HL-60/S4 (cell line): ENCODE results near the gene KRT15.

ENCODE experiments used
- in situ Hi-C: fragments of 300-500 bp; cut with MboI; formaldehyde crosslinking; loops from 2 replicates; pipeline ENCODE4 v1.14.3; 2022; ENCODE audit warnings: low sequenced_read_pairs

The KRT15 gene

DNA sequence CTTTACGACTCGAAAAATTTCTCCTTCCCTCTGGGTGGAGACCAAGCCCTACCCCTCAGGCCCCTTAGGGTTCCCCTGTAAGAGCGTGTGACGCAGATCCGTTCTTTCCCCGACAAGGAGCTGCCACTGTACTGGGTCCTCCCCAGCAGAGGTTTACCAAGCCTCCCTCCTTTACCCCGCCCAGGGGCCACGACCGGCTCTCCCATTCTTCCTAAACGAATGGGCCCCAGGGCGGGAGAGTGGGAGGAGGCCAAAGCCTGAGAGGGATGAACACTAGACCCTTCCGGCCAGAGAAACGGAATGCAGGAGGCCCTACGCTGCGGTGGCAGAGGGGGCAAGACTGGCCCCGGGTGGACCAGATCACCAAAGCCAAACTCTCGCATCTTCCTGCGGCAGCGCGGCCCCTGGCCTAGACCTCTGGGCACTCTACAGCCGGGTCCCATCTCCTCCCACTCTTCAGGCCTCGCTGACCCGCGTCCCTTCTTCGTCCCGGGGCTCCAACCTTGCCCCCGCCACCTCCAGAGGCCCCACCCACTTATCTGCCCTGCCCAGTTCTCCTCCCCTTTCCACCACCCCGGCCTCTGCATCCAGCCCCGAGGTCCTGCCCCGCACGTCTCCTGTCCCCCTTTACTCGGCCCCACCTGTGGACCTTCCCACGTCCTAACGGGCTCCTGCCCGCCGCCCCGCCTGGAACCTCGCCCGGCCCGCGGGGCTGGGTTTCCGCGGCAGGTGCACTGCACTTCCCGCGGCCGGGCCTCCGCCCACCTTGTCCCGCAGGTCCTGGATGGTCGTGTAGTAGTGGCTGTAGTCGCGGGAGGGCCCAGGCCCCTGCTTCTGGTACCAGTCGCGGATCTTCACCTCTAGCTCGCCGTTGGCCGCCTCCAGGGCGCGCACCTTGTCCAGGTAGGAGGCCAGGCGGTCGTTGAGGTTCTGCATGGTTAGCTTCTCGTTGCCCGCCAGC, 8.7 kb upstream of the KRT15 start:
- in situ Hi-C loops = no loop called here

DNA sequence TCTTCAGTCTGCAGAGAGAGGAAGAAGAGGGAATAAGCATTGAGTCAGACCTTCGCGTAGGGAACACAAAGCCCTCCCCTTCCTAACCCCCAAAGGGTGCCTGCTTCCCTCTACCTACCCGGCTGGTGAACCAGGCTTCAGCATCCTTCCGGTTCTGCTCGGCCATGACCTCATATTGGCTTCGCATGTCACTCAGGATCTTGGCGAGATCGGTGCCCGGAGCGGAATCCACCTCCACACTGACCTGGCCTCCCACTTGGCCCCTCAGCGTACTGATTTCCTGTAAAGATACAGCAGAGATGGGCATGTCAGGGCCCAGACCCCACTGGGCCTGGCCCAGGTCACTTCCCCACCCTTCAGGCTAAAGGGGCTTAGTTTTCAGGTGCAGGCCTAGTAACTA, 5.6 kb upstream of the KRT15 start:
- in situ Hi-C loops = no loop called here

DNA sequence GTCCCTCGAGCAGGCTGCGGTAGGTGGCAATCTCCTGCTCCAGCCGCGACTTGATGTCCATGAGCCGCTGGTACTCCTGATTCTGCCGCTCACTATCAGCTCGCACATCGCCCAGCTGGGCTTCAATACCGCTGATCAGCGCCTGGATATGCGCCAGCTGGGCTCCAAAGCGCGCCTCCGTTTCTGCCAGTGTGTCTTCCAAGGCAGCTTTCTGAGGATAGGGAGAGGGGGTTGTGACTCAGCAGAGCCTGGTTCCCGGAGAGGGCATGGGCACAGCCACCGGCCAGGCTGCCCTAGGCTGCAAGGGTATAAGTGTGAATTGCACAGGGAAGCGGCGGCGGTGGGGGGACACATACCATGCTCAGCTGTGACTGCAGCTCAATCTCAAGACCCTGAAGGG, 5.1 kb upstream of the KRT15 start:
- in situ Hi-C loops = no loop called here

DNA sequence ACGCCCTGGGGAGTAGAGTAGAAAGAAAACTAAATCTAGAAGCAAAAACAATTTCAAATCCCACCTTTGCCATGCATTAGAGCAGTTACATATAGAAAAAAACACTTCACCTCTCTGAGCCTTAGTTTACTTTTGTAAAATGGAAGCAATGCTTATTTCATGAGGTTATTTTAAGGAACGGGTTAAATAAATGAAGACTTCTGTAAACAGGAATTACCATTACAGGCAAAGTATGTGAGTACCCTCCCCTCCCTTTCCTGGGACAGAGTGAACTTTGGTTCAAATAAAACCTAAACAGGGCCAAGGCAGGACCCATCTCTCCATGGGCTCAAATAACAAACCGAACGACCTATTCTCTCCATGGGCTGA, 4.5 kb upstream of the KRT15 start:
- in situ Hi-C loops = no loop called here

DNA sequence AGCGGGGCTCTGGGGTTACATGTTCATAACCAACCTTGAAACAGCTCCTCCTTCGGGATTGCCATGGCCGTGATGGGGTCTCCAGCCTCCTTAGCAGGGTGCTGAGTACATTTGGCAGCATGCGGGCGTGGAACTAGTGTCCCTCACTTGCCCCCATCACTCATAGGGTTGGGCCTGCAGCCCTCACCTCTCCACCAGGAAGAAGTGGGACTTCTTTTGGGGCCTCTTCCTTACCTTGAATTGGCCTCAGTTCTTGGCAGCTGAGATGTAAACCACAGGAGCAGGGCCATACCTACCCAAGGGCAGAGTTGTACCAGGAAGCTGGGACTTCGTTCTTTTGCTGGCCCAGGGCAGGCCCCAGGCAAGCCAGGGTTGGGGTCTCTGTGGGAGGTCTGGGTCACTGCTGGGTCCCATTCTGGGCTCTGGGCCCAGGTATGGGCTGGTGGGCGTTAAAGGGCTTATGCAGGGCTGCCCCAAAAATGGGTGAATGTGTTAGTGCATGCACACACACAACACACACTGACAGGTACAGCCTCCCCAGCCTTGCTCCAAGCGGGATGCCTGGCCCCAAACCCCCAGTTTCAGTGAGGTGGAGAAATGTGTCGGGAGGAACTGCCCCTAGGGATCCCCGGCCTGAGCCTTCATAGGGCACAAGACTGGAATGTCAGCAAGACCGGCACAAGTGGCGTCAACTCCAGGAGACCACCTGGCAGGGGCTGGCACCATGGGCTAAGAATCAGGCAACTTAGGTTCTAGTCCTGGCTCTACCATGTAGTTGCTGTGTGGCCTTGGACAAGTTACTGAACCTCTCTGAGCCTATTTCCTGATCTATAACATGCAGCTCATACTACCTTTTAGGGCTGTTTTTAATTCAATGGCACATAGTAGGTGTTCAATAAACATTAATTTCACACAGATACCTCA, 3.9 kb upstream of the KRT15 start:
- in situ Hi-C loops = no loop called here

DNA sequence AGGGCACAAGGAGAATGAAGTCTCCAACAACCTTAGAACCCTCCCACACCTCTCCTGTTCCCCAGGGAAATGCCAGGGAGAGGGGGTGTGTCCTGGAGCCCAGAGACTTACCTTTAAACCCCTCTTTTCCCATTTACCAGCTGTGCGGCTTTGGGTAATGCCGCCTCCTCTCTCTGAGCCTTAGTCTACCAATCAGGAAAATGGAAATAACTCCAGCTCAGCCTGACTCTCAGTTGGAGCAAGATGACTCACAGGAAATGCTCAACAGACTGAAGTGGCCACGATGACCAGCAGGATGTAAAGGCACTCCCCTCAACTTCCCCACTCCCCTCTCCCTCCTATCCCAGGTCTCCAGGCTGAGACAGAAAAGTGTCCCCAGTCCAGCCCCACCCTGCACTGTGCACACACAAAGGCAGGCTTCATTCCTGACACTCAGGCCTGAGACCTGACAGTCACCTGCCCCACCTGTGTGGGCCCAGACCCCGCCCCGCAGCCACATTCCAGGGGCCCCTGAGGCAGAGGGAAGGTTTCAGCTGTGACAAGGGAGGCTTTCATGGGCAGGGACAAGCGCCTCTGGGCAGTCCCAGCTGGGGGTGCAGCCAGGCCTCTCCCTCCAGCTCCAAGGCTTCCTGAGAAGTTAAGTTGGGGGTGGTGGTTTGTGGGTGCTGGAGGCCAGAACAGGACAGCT, 3.0 kb upstream of the KRT15 start:
- in situ Hi-C loops = no loop called here

DNA sequence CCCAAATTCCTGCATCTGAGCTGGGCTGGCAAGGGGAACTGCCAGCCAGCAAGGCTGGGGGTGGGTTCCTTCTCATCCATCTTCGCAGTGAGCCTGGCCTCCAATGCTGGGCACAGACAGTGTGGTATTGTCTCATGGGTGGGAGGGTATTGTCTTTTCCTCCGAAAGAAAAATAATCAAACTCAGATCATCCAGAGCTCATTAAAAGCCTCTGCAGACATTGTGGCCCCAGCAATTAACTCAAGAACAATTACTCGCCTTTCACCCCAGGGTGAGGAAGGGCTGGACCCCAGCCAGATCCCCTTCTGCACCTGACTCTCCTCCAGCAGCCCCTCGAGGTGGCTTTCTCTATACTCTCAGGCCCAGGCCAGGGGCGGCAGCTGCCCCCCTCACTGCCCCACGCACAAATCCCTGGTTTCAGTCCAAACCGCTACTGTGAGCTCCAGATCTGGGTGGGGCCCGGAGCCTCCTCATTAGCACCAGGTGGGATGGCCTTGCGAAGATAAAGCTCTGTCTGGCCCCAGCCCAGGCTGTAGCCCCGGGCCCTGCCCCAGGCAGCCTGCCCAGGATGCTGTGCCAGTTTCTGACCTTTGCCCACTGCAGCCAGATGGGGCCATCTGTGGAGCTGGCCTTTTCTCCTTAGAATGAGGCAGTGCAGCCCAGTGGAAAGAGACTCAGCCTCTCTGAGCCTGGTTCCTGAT, 2.3 kb upstream of the KRT15 start:
- in situ Hi-C loops = no loop called here

DNA sequence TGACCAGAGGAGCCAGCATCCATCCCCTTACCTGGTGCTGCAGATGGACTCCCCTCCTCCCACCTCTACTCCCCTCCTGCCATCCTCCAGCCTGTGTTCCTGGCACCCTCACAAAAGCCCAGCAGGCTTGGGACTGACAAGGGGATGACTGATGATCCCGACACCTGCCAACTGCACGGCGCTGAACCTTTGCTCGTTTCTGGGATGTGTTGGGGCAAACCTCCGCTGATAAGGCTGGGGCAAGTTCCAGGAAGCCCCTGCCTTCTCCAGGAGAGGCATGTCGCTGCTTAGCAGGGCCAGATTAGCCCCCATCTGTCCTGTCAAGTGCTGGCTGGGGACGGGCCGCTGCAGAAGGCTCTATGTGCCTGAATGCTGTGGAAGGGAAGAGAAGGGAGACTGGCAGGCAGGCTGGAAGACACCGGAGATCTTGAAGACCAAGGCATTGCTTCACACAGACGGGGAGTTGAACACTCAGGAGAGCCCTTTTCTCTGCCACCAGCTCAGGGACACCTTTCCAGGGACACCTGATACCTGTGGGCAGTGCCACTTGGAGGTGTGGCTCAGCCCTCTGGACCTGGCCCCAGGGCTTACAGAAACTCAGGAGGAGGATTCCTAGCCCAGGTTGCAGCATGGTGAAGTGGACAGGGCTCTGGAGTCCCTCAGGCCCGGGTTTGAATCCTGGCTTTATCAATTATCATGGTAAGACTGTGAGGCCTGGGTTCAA, 973 bp upstream of the KRT15 start:
- in situ Hi-C loops = no loop called here

DNA sequence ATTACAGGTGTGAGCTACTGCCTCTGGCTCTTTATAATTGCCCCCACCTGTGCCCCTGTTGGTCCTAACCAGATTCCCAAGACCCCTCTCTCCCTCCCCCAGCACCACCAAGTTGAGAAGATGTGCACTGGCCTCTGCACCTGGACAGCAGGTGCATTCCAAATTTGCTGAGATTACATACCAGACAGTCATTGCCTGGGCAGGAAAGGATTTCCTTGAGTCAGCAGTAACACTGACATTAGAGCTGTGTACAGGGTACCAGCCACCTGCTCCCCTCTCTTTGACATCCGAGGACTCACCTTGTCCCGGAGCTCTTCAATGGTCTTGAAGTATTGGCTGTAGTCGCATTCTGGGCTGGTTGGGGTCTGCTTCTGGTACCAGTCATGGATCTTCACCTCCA, 659 bp downstream of the KRT15 start:
- in situ Hi-C loops = no loop called here

DNA sequence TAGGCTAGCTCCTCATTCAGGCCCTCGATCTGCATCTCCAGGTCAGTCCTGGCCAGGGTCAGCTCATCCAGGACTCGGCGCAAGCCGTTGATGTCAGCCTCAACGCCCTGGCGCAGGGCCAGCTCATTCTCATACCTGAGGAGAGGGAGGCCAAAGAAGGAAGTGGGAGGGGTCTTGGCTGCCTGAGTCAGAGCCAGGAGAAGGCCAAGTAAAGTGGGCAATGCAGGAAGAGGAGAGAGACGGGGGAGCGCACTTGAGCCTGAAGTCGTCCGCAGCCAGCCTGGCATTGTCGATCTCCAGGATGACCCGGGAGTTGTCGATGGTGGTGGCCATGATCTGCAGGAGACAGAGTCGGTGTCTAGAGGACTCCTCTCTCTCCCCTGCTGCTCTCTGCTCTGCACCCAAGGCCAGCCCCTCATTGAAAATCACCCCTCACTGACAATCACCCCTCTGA, 1.8 kb downstream of the KRT15 start:
- in situ Hi-C loops = no loop called here

DNA sequence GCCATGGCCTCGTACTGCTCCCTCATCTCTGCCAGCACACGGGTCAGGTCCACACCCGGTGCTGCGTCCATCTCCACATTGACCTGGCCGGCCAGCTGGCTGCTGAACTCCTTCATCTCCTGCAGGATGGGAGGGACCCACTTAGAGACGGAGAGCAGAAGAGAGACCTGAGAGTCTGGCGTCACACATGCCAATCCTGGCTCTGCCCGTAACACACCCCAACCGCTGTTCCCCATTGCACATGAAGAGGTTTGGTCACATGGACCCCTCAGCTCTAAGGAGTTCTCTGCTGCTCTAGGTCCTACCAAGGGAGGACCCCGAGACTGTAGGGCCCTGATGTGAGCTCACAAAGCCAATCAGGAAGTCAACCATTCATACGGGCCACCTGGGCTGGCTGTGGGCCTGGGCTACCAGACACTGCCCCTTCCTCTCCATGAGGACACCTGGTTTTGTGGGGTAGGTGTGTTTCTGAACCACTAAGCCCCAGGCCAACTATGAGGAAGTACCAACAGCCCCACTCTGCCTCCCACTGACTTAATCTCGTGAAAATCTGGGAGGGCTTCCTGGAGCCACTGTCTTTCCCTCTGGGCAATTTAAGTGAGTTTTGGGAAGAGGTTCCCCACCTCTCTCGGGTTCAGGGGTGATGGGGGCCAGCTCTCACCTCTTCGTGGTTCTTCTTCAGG, 2.4 kb downstream of the KRT15 start:
- in situ Hi-C loops = no loop called here

DNA sequence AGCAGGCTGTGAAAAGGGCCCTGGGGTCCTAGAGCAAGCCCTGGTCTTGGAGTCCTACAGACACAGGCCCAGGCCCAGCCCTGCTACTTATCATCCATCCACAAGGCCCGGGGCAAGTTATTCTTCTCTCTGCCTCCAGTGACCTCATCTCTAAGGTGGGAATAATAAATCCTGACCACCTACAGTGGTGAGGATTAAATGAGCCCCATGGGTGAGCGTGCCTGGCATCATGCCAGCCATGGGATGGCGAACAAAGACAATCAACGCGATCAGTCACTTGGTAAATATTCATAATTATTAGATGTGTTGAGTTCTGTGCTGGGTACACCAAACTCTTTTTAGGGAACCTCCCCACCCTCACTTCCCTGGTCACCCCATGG, 5.5 kb downstream of the KRT15 start:
- in situ Hi-C loops = no loop called here

DNA sequence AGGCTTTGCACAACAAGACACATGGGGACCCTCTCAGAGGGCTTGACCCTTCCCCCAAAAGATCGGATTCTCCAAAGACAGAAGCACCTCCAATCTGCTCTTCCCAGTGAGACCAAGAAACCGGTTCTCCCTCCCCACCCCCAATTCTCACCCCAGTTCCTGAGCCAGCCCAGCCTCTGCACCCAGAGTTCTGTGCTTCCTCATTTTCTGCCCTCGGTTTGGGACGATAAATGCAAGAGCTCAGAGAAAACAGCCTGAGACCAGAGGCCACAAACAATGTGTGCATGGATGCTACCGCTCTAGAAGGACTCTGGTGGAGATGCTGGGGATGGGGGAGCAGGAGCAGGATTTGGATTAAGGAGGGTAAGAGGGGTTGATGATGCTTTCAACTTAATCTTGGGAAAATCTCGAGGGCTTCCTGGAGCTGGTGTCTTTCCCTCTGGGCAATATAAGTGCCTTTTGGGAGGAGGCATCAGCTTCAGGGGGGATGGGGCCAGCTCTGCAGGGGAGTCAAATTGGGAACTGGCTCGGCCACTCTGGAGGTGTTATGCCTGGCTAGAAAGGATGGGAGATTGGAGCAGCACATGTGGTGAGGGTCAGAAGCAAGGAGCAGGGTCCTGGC, 6.0 kb downstream of the KRT15 start:
- in situ Hi-C loops = no loop called here

DNA sequence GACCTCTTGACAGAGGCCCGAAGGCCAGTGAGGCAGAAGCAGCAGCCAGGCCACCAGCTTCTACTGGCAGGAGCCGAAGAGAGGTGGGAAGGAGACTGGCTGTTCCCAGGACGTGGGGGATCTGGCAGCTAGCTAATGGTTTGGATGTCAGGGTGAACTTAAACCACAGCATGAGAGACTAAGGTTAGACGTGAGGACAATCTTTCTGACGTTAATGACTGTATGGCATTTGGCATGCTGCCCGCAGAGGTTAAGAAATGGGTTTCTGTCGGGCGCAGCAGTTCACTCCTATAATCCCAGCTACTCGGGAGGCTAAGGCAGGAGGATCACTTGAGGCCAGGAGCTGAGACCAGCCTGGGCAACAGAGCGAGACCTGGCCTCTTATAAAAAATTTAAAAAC, 7.0 kb downstream of the KRT15 start:
- in situ Hi-C loops = no loop called here

DNA sequence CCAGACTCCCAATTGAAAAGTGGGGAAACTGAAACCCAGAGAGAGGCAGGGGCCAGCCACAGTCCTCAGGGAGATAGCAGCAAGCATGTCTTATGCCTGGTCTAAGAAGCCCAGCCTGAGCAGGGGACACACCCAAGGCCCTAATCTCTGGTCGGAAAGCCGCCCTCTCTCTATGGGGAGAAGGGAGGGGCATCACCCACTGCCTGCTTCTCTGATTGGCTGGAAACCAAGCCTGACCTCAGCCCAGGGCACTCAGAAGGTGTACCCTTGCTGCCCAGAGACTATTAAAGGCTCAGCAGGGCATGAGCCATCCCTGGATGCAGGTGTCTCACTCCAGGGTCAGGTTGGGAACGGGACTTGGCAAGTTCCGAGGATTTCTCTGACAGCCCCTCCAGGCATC, 7.6 kb downstream of the KRT15 start:
- in situ Hi-C loops = no loop called here

DNA sequence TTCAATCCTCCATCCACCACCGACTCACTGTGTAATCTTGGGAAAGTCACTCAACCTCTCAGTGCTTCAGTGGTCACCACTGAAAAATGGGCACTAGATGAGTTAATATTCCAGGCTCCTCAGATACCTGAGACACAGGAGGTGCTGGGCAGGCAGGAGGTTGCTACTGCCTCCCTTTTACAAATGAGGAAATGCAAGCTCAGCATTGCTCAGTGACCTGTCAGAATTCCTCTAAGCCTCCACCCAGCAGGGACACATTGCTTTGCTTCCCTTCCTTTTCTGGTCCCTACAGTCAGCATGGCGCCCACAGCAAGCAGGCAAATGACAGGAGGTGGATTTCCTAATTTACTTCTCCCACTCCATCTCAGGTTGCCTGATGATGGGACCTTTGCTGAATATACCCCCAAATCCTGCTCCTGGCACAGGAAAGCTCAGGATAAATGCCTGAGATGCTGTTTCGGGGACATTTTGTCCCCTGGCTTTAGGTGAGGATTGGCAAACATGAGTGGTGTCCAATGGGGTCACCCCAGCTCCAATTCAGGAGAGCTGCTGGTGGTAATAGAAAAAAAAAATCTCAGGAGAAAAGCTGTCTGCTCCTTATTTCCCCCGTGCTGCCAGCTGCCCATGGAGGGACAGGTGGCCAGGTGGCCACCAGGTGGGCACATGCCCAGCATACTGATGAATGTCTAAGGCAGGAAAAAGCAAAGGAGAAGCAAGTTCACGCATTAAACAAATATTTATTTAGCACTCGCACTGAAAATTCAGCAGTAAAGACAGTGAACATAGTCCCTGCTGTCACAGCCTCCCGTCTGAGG, 8.2 kb downstream of the KRT15 start:
- in situ Hi-C loops = no loop called here

DNA sequence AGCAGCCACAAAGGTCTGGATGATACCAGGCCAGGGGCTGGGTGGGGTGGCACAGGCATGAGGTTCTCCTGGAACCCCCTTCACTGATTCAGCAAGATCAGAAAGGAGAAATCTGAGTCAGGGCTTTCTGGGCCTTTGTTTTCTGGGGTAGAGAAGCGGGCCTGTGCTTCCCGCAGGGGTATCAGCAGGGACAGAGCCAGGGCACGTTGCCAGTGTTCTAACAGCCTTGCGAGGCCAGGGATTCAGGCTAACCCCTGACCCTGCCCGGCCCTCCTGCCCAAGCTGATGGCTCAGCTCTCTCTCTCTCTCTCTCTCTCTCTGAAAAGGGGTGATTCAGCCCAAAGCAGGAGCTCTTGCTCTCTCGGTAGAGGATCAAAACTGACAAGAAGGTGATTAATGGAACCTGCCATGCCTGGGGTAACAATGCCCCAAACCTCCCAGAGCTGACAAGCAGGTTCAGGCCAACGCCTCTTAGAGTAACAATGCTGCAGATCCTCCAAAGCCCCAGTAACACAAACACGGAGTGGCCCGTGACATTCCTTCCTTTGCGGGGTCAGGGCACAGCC, 11.3 kb downstream of the KRT15 start:
- in situ Hi-C loops = no loop called here
